ENCODE data around the gene ALDH3B1.

DNA sequence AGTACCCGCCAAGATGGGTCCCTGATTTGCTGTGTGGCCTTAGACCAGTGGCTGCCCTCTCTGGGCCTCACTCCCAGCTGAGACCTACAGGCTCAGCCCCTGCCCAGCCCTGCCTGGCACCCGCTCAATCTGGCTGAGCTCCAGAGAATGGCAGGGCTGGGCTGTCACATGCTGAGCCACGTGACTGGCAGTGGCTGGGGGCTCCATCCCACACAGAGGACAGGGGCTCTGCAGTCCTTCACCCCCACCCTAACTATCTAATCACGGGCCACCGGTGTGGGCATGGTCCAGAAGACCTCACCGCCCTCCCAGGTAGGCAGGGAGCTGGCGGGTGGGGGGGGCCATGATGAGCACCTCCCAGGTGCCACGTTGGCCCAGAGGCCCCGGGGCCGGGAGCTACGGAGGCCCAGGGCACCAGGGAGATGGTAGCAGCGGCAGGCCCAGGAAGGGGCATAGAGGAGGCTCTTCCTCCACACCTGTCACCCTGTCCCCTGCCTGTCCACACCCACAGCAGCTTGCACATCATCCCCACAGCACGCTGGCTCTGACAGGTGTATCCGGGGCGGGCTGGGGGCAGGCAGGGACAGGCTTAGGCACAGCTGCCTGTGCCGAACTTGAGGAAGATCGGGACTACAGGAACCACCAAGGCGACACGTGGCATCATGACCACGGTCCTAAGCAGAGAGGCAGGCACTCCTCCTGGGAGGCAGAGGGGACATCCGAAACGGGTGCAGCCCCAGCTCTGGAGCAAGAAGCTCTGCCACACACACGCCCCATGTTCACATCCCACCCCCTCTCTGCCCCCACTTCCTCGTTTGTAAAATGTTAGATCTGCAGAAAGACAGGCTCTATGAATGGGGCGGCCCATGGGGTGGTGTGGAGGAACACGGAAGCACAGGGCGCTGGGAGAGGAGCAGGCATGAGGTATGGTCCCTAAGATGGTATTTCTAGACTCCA lies 1.5 kb upstream of the ALDH3B1 start:
- no peak for TF ChIP-seq YY1 (tag by site-specific recombination; IDR thresholded peaks at IDR 0.05)
- TF ChIP-seq ZSCAN30 (tag by site-specific recombination; IDR thresholded peaks at IDR 0.05), result no peak
- TF ChIP-seq, protein P1, sequence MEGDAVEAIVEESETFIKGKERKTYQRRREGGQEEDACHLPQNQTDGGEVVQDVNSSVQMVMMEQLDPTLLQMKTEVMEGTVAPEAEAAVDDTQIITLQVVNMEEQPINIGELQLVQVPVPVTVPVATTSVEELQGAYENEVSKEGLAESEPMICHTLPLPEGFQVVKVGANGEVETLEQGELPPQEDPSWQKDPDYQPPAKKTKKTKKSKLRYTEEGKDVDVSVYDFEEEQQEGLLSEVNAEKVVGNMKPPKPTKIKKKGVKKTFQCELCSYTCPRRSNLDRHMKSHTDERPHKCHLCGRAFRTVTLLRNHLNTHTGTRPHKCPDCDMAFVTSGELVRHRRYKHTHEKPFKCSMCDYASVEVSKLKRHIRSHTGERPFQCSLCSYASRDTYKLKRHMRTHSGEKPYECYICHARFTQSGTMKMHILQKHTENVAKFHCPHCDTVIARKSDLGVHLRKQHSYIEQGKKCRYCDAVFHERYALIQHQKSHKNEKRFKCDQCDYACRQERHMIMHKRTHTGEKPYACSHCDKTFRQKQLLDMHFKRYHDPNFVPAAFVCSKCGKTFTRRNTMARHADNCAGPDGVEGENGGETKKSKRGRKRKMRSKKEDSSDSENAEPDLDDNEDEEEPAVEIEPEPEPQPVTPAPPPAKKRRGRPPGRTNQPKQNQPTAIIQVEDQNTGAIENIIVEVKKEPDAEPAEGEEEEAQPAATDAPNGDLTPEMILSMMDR (tag by site-specific recombination; IDR thresholded peaks at IDR 0.05), result no peak
- no peak for TF ChIP-seq ZNF175 (tag by site-specific recombination; IDR thresholded peaks at IDR 0.05)
- TF ChIP-seq TCF7L2 (IDR thresholded peaks at IDR 0.05; ENCODE audit: borderline replicate concordance, low read depth, low read length), result no peak
